HepG2 (cell line): ENCODE results near the gene RUVBL2.

Experiments
- CBX5 ChIP-seq: sonication (generic); formaldehyde crosslinking; IDR thresholded peaks from 2 replicates; pipeline ENCODE4 v1.4.0; 2020; ENCODE audit warnings: missing genetic modification reagents, borderline replicate concordance
- CTCF ChIP-seq: sonication (generic); formaldehyde crosslinking; IDR thresholded peaks from 2 replicates; pipeline ENCODE4 v1.5.0; 2020; ENCODE audit warnings: mild to moderate bottlenecking, missing genetic modification reagents, moderate library complexity
- ELF4 ChIP-seq: sonication (generic); formaldehyde crosslinking; IDR thresholded peaks from 2 replicates; pipeline ENCODE4 v1.5.0; 2020; ENCODE audit warnings: missing genetic modification reagents, mild to moderate bottlenecking, moderate library complexity, borderline replicate concordance
- HNRNPUL1 ChIP-seq: fragments of 200-400 bp; formaldehyde crosslinking; IDR thresholded peaks from 2 replicates; pipeline ENCODE4 v1.6.1; 2017; ENCODE audit warnings: low read depth, mild to moderate bottlenecking, low read length, moderate library complexity
- NRL ChIP-seq: sonication (generic); formaldehyde crosslinking; IDR thresholded peaks from 2 replicates; pipeline ENCODE4 v1.5.0; 2020; ENCODE audit warnings: missing genetic modification reagents, mild to moderate bottlenecking, moderate library complexity, borderline replicate concordance
- POLR2G ChIP-seq: fragments of 200-400 bp; formaldehyde crosslinking; IDR thresholded peaks from 2 replicates; pipeline ENCODE4 v1.6.1; 2018; ENCODE audit warnings: mild to moderate bottlenecking, low read depth, low read length, moderate library complexity
- SALL2 ChIP-seq: sonication (generic); formaldehyde crosslinking; IDR thresholded peaks from 2 replicates; pipeline ENCODE4 v1.8.1; 2023; ENCODE audit warnings: mild to moderate bottlenecking, missing genetic modification reagents, inconsistent platforms
- TBP ChIP-seq: sonication (generic); formaldehyde crosslinking; IDR thresholded peaks from 2 replicates; pipeline ENCODE4 v1.5.0; 2020; ENCODE audit warnings: missing genetic modification reagents
- ZFP1 ChIP-seq: IDR thresholded peaks from 2 replicates; pipeline ENCODE4 v1.6.1; 2016
- ZFP82 ChIP-seq: sonication (generic); formaldehyde crosslinking; IDR thresholded peaks from 2 replicates; pipeline ENCODE4 v1.5.1; 2020; ENCODE audit warnings: mild to moderate bottlenecking, missing genetic modification reagents, borderline replicate concordance

- TF ChIP-seq HNRNPUL1, result no peak
- no peak for TF ChIP-seq SALL2 (CRISPR knock-in tag)
- no peak for TF ChIP-seq POLR2G
- TF ChIP-seq CBX5 (CRISPR knock-in tag), result no peak
- no peak for TF ChIP-seq CTCF (CRISPR knock-in tag)
- no peak for TF ChIP-seq ZFP1 (CRISPR knock-in tag)
- no peak for TF ChIP-seq ELF4 (CRISPR knock-in tag)
- no peak for TF ChIP-seq NRL (CRISPR knock-in tag)
- no peak for TF ChIP-seq ZFP82 (CRISPR knock-in tag)
- no peak for TF ChIP-seq TBP (CRISPR knock-in tag)
Observed at GRCh38 chr19:48947258-48947542, 46.5 kb upstream of the RUVBL2 start.
